Measurements from ENCODE around the gene TSC22D1.

The TSC22D1 gene

GRCh38 chr13:44523146-44524015, 52.7 kb downstream of the TSC22D1 start:
- Histone ChIP-seq H3K9ac (ENCODE audit: low read length) (no peak overlapping the region), H2AFZ (ENCODE audit: low read depth, low read length, severe bottlenecking) (no peak overlapping the region), H3K9me2 (replicated peaks; ENCODE audit: insufficient read depth, low read length) (no peaks in the 10 kb centered on the region), H3K9me3 (ENCODE audit: insufficient read depth, low read length) (no peaks in the 10 kb centered on the region), H3F3A (ENCODE audit: insufficient read depth) (no peaks in the 10 kb centered on the region), H3K79me2 (ENCODE audit: insufficient read depth, low read length) (no peaks in the 10 kb centered on the region), H3K27ac (ENCODE audit: low read depth, low read length) (no peak overlapping the region), H4K20me1 (ENCODE audit: low read depth, low read length) (no peaks in the 10 kb centered on the region), H3K4me3 (ENCODE audit: insufficient read depth, low read length, poor library complexity, severe bottlenecking) (no peak overlapping the region), H3K36me3 (ENCODE audit: low read length) (peaks cover 2% of the 10 kb centered on the region; the same call in 1 of the 2 replicates), H3K4me2 (ENCODE audit: low read depth, low read length, poor library complexity, severe bottlenecking) (no peak overlapping the region), H3K27me3 (ENCODE audit: low read length) (no peaks in the 10 kb centered on the region)
- TF ChIP-seq CTCF (IDR thresholded peaks at IDR 0.05; ENCODE audit: insufficient read depth, low read length, poor library complexity, severe bottlenecking) (no peak), EZH2phosphoT487 (conservative IDR thresholded peaks at IDR 0.05; ENCODE audit: low read length) (no peak)

GRCh38 chr13:44519642-44520041, 56.5 kb downstream of the TSC22D1 start:
- no peaks in the 10 kb centered on the region for H3K79me2 ChIP-seq (ENCODE audit: insufficient read depth, low read length)
- no peaks in the 10 kb centered on the region for H4K20me1 ChIP-seq (ENCODE audit: low read depth, low read length)
- no peaks in the 10 kb centered on the region for H3K9me2 ChIP-seq (replicated peaks; ENCODE audit: insufficient read depth, low read length)
- no peak for TF ChIP-seq CTCF (IDR thresholded peaks at IDR 0.05; ENCODE audit: insufficient read depth, low read length, poor library complexity, severe bottlenecking)
- no peaks in the 10 kb centered on the region for H3F3A ChIP-seq (ENCODE audit: insufficient read depth)
- no peak overlapping the region for H3K9ac ChIP-seq (ENCODE audit: low read length)
- H3K4me3 ChIP-seq (ENCODE audit: insufficient read depth, low read length, poor library complexity, severe bottlenecking): no peak overlapping the region
- H3K9me3 ChIP-seq (ENCODE audit: insufficient read depth, low read length): no peaks in the 10 kb centered on the region
- H2AFZ ChIP-seq (ENCODE audit: low read depth, low read length, severe bottlenecking): no peak overlapping the region
- H3K36me3 ChIP-seq (ENCODE audit: low read length): peaks cover 2% of the 10 kb centered on the region; the same call in 1 of the 2 replicates
- no peak overlapping the region for H3K27ac ChIP-seq (ENCODE audit: low read depth, low read length)
- H3K4me2 ChIP-seq (ENCODE audit: low read depth, low read length, poor library complexity, severe bottlenecking): no peak overlapping the region
- no peaks in the 10 kb centered on the region for H3K27me3 ChIP-seq (ENCODE audit: low read length)

GRCh38 chr13:44516771-44517170, 59.4 kb downstream of the TSC22D1 start:
- H2AFZ ChIP-seq (ENCODE audit: low read depth, low read length, severe bottlenecking): no peak overlapping the region
- H3K9me3 ChIP-seq (ENCODE audit: insufficient read depth, low read length): no peaks in the 10 kb centered on the region
- H3K27me3 ChIP-seq (ENCODE audit: low read length): no peaks in the 10 kb centered on the region
- TF ChIP-seq EZH2phosphoT487 (conservative IDR thresholded peaks at IDR 0.05; ENCODE audit: low read length) (no peak), CTCF (IDR thresholded peaks at IDR 0.05; ENCODE audit: insufficient read depth, low read length, poor library complexity, severe bottlenecking) (no peak)
- no peaks in the 10 kb centered on the region for H3F3A ChIP-seq (ENCODE audit: insufficient read depth)
- no peak overlapping the region for H3K27ac ChIP-seq (ENCODE audit: low read depth, low read length)
- H4K20me1 ChIP-seq (ENCODE audit: low read depth, low read length): no peaks in the 10 kb centered on the region
- H3K9ac ChIP-seq (ENCODE audit: low read length): no peak overlapping the region
- peaks cover 1% of the 10 kb centered on the region; the same call in 1 of the 2 replicates for H3K36me3 ChIP-seq (ENCODE audit: low read length)
- no peaks in the 10 kb centered on the region for H3K79me2 ChIP-seq (ENCODE audit: insufficient read depth, low read length)
- no peak overlapping the region for H3K4me3 ChIP-seq (ENCODE audit: insufficient read depth, low read length, poor library complexity, severe bottlenecking)
- no peaks in the 10 kb centered on the region for H3K9me2 ChIP-seq (replicated peaks; ENCODE audit: insufficient read depth, low read length)
- H3K4me2 ChIP-seq (ENCODE audit: low read depth, low read length, poor library complexity, severe bottlenecking): no peak overlapping the region

Data from SU-DHL-6 (cell line).